Measurements from ENCODE around the gene PRKN.

PRKN gene

GRCh38 chr6:162568266-162568665 is 159.3 kb downstream of the PRKN start:
- Histone ChIP-seq H3K4me3 (replicated peaks; ENCODE audit: insufficient read depth, low read length) (no peak overlapping the region), H3K27ac (replicated peaks) (no peak overlapping the region), H3K27me3 (ENCODE audit: insufficient read depth, poor library complexity, severe bottlenecking) (no peaks in the 10 kb centered on the region)
- TF ChIP-seq GABPA (IDR thresholded peaks at IDR 0.05; ENCODE audit: low read depth) (no peak), REST (IDR thresholded peaks at IDR 0.05; ENCODE audit: insufficient replicate concordance, low read depth) (no peak), CTCF (IDR thresholded peaks at IDR 0.05; ENCODE audit: insufficient read depth, low read length) (no peak), SPI1 (IDR thresholded peaks at IDR 0.05; ENCODE audit: borderline replicate concordance, low read depth) (no peak), POLR2AphosphoS5 (IDR thresholded peaks at IDR 0.05; ENCODE audit: low read depth) (no peak)
- DNase-seq (ENCODE audit: low read depth in 1 of 2, low spot score in 1 of 2) = no peak

- DNase-seq (ENCODE audit: low read depth in 1 of 2, low spot score in 1 of 2) = no peak
- TF ChIP-seq CTCF (IDR thresholded peaks at IDR 0.05; ENCODE audit: insufficient read depth, low read length) = no peak
- TF ChIP-seq GABPA (IDR thresholded peaks at IDR 0.05; ENCODE audit: low read depth) = no peak
- no peak for TF ChIP-seq POLR2AphosphoS5 (IDR thresholded peaks at IDR 0.05; ENCODE audit: low read depth)
- no peak for TF ChIP-seq SPI1 (IDR thresholded peaks at IDR 0.05; ENCODE audit: borderline replicate concordance, low read depth)
- no peak for TF ChIP-seq REST (IDR thresholded peaks at IDR 0.05; ENCODE audit: insufficient replicate concordance, low read depth)
- H3K27me3 ChIP-seq (ENCODE audit: insufficient read depth, poor library complexity, severe bottlenecking) = no peaks in the 10 kb centered on the region
- no peak overlapping the region for H3K27ac ChIP-seq (replicated peaks)
- no peak overlapping the region for H3K4me3 ChIP-seq (replicated peaks; ENCODE audit: insufficient read depth, low read length)
Measured at GRCh38 chr6:162562041-162562440, 165.5 kb downstream of the PRKN start.

GRCh38 chr6:162560891-162561290 is 166.7 kb downstream of the PRKN start:
- no peak overlapping the region for H3K4me3 ChIP-seq (replicated peaks; ENCODE audit: insufficient read depth, low read length)
- no peak overlapping the region for H3K27ac ChIP-seq (replicated peaks)
- H3K27me3 ChIP-seq (ENCODE audit: insufficient read depth, poor library complexity, severe bottlenecking) = no peaks in the 10 kb centered on the region
- DNase-seq (ENCODE audit: low read depth in 1 of 2, low spot score in 1 of 2) = no peak
- TF ChIP-seq CTCF (IDR thresholded peaks at IDR 0.05; ENCODE audit: insufficient read depth, low read length) (no peak), SPI1 (IDR thresholded peaks at IDR 0.05; ENCODE audit: borderline replicate concordance, low read depth) (no peak), REST (IDR thresholded peaks at IDR 0.05; ENCODE audit: insufficient replicate concordance, low read depth) (no peak), GABPA (IDR thresholded peaks at IDR 0.05; ENCODE audit: low read depth) (no peak), POLR2AphosphoS5 (IDR thresholded peaks at IDR 0.05; ENCODE audit: low read depth) (no peak)
